GM23338 (cell line): ENCODE data around the gene AP1G2. TPM values are rescaled to one million over a fixed set of nuclear protein-coding genes. Genes with fewer than 3 reads are reported as not detected.

Experiments
- ATAC-seq: fragments of 200-7000 bp; cut with Tn5 transposase; 3 replicates; pipeline ENCODE4 v1.9.1; 2020
- DNase-seq: peaks from one replicate; pipeline ENCODE4 v3.0.0-alpha.2; 2015; ENCODE audit warnings: low spot score
- H2AFZ ChIP-seq: fragments of 200-600 bp; sonication (generic); 2 replicates; pipeline ENCODE4 v1.8.0; 2016; ENCODE audit warnings: antibody characterized with exemption, mild to moderate bottlenecking, moderate library complexity
- H3F3A ChIP-seq: fragments of 200-600 bp; sonication (generic); replicated peaks from 2 replicates; pipeline ENCODE4 v1.8.0; 2017; ENCODE audit warnings: antibody characterized with exemption, mixed run types, low read depth
- H3K27ac ChIP-seq: fragments of 200-600 bp; sonication (generic); 2 replicates; pipeline ENCODE4 v1.6.1; 2016; ENCODE audit warnings: low read depth
- H3K27me3 ChIP-seq: fragments of 200-600 bp; sonication (generic); 2 replicates; pipeline ENCODE4 v1.8.0; 2016; ENCODE audit warnings: mild to moderate bottlenecking, mixed run types, moderate library complexity; ENCODE audit not compliant: insufficient read depth
- H3K36me3 ChIP-seq: fragments of 200-600 bp; sonication (generic); 2 replicates; pipeline ENCODE4 v1.8.0; 2016; ENCODE audit warnings: mild to moderate bottlenecking; ENCODE audit not compliant: insufficient read depth
- H3K4me1 ChIP-seq: fragments of 200-600 bp; sonication (generic); 2 replicates; pipeline ENCODE4 v1.8.0; 2016; ENCODE audit warnings: mild to moderate bottlenecking, moderate library complexity; ENCODE audit not compliant: insufficient read depth
- H3K4me2 ChIP-seq: fragments of 200-600 bp; sonication (generic); 2 replicates; pipeline ENCODE4 v1.7.1; 2017; ENCODE audit warnings: mixed run types
- H3K4me3 ChIP-seq: fragments of 200-600 bp; sonication (generic); 2 replicates; pipeline ENCODE4 v1.6.1; 2016; ENCODE audit warnings: mixed run types
- H3K79me2 ChIP-seq: fragments of 200-600 bp; sonication (generic); replicated peaks from 2 replicates; pipeline ENCODE4 v1.8.0; 2017; ENCODE audit warnings: mild to moderate bottlenecking; ENCODE audit not compliant: insufficient read depth
- H3K9me2 ChIP-seq: fragments of 200-600 bp; sonication (generic); 2 replicates; pipeline ENCODE4 v1.8.0; 2017; ENCODE audit not compliant: insufficient read depth
- H4K20me1 ChIP-seq: fragments of 200-600 bp; sonication (generic); replicated peaks from 2 replicates; pipeline ENCODE4 v1.8.0; 2017; ENCODE audit warnings: mild to moderate bottlenecking; ENCODE audit not compliant: insufficient read depth
- H3K27ac Mint-ChIP-seq: 2 replicates; pipeline ENCODE4 v1.8.0; 2020; ENCODE audit warnings: inconsistent platforms, mild to moderate bottlenecking, moderate library complexity, mixed read lengths
- H3K27me3 Mint-ChIP-seq: 3 replicates; pipeline ENCODE4 v1.8.0; 2022; ENCODE audit warnings: low read depth, mild to moderate bottlenecking, moderate library complexity, mixed read lengths, inconsistent platforms; ENCODE audit not compliant: insufficient read depth, poor library complexity
- H3K36me3 Mint-ChIP-seq: 3 replicates; pipeline ENCODE4 v1.8.0; 2021; ENCODE audit warnings: low read depth, mild to moderate bottlenecking, inconsistent platforms, moderate library complexity, mixed read lengths
- H3K4me1 Mint-ChIP-seq: 3 replicates; pipeline ENCODE4 v1.8.0; 2020; ENCODE audit warnings: mild to moderate bottlenecking, inconsistent platforms, mixed read lengths
- H3K4me3 Mint-ChIP-seq: 3 replicates; pipeline ENCODE4 v1.8.0; 2021; ENCODE audit warnings: moderate library complexity, mild to moderate bottlenecking, inconsistent platforms, mixed read lengths
- H3K9me3 Mint-ChIP-seq: 3 replicates; pipeline ENCODE4 v1.8.0; 2020; ENCODE audit warnings: moderate library complexity, mild to moderate bottlenecking, inconsistent platforms, mixed read lengths
- STAT1 ChIP-seq: IDR thresholded peaks from one replicate; pipeline ENCODE4 v1.6.1; 2016; ENCODE audit warnings: antibody characterized with exemption; ENCODE audit not compliant: unreplicated experiment
- ZNF331 ChIP-seq: fragments of 250-450 bp; sonication (Bioruptor Pico); IDR thresholded peaks from 2 replicates; pipeline ENCODE4 v1.5.0; 2020; ENCODE audit warnings: low read depth, mild to moderate bottlenecking, moderate library complexity
- polyA plus RNA-seq: library from polyadenylated mRNA; unstranded; fragments of >200 nt; fragmentation: Nextera tagmentation; extraction: Ambion mirVana; gene quantifications from 2 replicates; pipeline ENCODE4 v1.2.1, GENCODE V29; 2016
- total RNA-seq: library from RNA; depleted of rRNA; stranded (reverse); fragments of >200 nt; shearing (Covaris generic); gene quantifications from 2 replicates; pipeline ENCODE4 v1.2.3, GENCODE V29; 2014
- TF ChIP-seq, protein P1 (sequence below): fragments of 250-450 bp; sonication (Bioruptor Pico); IDR thresholded peaks from 2 replicates; pipeline ENCODE4 v1.5.0; 2020; ENCODE audit warnings: mild to moderate bottlenecking, moderate library complexity
- TF ChIP-seq, protein P2 (sequence below), 2 experiments: fragments of 200-600 bp in 1 of 2; sonication (generic) in 1 of 2; conservative IDR thresholded peaks; 2 replicates each; pipeline versions ENCODE4 v1.5.1 to v1.6.1; 2016 to 2017; ENCODE audit warnings: antibody characterized with exemption in 2 of 2, low read depth in 2 of 2, mild to moderate bottlenecking in 2 of 2, moderate library complexity in 1 of 2

Gene AP1G2
- total and polyA plus RNA-seq, 2 experiments from 2014 or later = 55.3 to 63.5 TPM

DNA sequence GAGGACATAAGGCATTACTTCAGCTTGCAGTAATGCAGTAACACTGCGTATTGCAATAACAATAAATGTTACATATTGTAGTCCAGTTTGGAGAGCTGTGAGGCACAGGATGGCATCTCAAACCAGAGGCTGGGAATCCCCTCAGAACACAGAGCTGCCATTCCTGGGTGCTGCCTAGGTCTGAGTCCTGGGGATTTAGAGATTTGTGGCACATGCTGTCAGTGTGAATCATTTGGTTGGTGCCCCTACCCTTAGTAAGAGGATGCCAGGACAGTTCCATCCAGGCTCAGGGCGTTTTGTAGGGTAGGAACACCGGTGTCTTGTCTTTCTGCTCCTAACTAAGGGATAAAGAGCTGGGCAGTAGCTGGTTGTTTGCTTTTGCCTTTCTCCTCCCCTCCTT is 38.6 kb downstream of the AP1G2 start (continued):
- TF ChIP-seq, protein P1, sequence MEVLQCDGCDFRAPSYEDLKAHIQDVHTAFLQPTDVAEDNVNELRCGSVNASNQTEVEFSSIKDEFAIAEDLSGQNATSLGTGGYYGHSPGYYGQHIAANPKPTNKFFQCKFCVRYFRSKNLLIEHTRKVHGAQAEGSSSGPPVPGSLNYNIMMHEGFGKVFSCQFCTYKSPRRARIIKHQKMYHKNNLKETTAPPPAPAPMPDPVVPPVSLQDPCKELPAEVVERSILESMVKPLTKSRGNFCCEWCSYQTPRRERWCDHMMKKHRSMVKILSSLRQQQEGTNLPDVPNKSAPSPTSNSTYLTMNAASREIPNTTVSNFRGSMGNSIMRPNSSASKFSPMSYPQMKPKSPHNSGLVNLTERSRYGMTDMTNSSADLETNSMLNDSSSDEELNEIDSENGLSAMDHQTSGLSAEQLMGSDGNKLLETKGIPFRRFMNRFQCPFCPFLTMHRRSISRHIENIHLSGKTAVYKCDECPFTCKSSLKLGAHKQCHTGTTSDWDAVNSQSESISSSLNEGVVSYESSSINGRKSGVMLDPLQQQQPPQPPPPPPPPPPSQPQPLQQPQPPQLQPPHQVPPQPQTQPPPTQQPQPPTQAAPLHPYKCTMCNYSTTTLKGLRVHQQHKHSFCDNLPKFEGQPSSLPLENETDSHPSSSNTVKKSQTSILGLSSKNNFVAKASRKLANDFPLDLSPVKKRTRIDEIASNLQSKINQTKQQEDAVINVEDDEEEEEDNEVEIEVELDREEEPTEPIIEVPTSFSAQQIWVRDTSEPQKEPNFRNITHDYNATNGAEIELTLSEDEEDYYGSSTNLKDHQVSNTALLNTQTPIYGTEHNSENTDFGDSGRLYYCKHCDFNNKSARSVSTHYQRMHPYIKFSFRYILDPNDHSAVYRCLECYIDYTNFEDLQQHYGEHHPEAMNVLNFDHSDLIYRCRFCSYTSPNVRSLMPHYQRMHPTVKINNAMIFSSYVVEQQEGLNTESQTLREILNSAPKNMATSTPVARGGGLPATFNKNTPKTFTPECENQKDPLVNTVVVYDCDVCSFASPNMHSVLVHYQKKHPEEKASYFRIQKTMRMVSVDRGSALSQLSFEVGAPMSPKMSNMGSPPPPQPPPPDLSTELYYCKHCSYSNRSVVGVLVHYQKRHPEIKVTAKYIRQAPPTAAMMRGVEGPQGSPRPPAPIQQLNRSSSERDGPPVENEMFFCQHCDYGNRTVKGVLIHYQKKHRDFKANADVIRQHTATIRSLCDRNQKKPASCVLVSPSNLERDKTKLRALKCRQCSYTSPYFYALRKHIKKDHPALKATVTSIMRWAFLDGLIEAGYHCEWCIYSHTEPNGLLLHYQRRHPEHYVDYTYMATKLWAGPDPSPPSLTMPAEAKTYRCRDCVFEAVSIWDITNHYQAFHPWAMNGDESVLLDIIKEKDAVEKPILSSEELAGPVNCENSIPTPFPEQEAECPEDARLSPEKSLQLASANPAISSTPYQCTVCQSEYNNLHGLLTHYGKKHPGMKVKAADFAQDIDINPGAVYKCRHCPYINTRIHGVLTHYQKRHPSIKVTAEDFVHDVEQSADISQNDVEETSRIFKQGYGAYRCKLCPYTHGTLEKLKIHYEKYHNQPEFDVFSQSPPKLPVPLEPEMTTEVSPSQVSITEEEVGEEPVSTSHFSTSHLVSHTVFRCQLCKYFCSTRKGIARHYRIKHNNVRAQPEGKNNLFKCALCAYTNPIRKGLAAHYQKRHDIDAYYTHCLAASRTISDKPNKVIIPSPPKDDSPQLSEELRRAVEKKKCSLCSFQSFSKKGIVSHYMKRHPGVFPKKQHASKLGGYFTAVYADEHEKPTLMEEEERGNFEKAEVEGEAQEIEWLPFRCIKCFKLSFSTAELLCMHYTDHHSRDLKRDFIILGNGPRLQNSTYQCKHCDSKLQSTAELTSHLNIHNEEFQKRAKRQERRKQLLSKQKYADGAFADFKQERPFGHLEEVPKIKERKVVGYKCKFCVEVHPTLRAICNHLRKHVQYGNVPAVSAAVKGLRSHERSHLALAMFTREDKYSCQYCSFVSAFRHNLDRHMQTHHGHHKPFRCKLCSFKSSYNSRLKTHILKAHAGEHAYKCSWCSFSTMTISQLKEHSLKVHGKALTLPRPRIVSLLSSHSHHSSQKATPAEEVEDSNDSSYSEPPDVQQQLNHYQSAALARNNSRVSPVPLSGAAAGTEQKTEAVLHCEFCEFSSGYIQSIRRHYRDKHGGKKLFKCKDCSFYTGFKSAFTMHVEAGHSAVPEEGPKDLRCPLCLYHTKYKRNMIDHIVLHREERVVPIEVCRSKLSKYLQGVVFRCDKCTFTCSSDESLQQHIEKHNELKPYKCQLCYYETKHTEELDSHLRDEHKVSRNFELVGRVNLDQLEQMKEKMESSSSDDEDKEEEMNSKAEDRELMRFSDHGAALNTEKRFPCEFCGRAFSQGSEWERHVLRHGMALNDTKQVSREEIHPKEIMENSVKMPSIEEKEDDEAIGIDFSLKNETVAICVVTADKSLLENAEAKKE (CRISPR knock-in tag) = no peak
- TF ChIP-seq STAT1 = no peak
- TF ChIP-seq, protein P2, sequence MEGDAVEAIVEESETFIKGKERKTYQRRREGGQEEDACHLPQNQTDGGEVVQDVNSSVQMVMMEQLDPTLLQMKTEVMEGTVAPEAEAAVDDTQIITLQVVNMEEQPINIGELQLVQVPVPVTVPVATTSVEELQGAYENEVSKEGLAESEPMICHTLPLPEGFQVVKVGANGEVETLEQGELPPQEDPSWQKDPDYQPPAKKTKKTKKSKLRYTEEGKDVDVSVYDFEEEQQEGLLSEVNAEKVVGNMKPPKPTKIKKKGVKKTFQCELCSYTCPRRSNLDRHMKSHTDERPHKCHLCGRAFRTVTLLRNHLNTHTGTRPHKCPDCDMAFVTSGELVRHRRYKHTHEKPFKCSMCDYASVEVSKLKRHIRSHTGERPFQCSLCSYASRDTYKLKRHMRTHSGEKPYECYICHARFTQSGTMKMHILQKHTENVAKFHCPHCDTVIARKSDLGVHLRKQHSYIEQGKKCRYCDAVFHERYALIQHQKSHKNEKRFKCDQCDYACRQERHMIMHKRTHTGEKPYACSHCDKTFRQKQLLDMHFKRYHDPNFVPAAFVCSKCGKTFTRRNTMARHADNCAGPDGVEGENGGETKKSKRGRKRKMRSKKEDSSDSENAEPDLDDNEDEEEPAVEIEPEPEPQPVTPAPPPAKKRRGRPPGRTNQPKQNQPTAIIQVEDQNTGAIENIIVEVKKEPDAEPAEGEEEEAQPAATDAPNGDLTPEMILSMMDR (conservative IDR thresholded peaks at IDR 0.05; ENCODE audit: low read depth in 2 of 2) = no peak

DNA sequence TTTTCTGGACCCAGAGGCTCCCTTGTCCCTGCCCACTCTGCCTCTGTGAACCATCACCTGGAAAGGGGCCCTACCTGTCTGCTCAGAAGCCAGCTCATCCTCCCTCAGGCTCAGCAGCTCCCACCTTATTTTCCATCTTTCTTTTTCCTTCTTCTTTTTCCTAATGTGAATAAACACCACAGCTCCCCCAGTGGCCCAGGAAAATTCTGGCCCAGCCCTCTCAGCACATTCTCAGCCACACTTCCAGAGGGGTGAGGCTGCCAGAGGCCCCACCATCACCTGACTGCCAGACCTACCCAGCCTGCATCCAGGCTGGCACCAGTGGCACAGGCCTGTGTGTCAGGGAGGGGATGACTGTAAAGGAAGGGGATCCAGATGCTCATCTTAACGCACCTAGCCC is 39.0 kb downstream of the AP1G2 start:
- Histone ChIP-seq H3K9me2 (no peaks in the 10 kb centered on the region), H3K79me2 (no peaks in the 10 kb centered on the region), H4K20me1 (no peaks in the 10 kb centered on the region; the same call in 1 of the 2 replicates), H3F3A (no peaks in the 10 kb centered on the region), H2AFZ (no peak overlapping the region), H3K27ac (peak overlapping the region; percentile 83; the same call in 1 of the 2 replicates), H3K27me3 (no peaks in the 10 kb centered on the region), H3K36me3 (peaks cover 3% of the 10 kb centered on the region; the same call in 1 of the 2 replicates), H3K4me2 (no peak overlapping the region), H3K4me1 (peaks cover 4% of the 10 kb centered on the region; the same call in 1 of the 2 replicates), H3K4me3 (no peak overlapping the region)
- peak overlapping the region; percentile 89 for H3K27ac Mint-ChIP-seq
- H3K36me3 Mint-ChIP-seq = peaks cover 74% of the 10 kb centered on the region
- DNase-seq = peak; percentile 71
- peaks cover 16% of the 10 kb centered on the region for H3K27me3 Mint-ChIP-seq
- H3K4me1 Mint-ChIP-seq = peaks cover 53% of the 10 kb centered on the region
- H3K4me3 Mint-ChIP-seq = no peak overlapping the region; the same call in 2 of the 3 replicates
- peak; percentile 83 for ATAC-seq
- TF ChIP-seq ZNF331 = no peak
- TF ChIP-seq, protein P2 (conservative IDR thresholded peaks at IDR 0.05; ENCODE audit: low read depth in 2 of 2) = peak; percentile 42 to 58
- H3K9me3 Mint-ChIP-seq = no peaks in the 10 kb centered on the region; the same call in 2 of the 3 replicates
